NCI-H2081 (cell line): ENCODE measurements around the gene GLS2.
A peak's percentile ranks its signal among the peaks of the same experiment; 100 is the strongest.

Experiments
- DNase-seq, 2 experiments: peaks; one replicate each; lab custom pipeline; 2025; lab: John Stamatoyannopoulos, UW

GLS2 gene

DNA sequence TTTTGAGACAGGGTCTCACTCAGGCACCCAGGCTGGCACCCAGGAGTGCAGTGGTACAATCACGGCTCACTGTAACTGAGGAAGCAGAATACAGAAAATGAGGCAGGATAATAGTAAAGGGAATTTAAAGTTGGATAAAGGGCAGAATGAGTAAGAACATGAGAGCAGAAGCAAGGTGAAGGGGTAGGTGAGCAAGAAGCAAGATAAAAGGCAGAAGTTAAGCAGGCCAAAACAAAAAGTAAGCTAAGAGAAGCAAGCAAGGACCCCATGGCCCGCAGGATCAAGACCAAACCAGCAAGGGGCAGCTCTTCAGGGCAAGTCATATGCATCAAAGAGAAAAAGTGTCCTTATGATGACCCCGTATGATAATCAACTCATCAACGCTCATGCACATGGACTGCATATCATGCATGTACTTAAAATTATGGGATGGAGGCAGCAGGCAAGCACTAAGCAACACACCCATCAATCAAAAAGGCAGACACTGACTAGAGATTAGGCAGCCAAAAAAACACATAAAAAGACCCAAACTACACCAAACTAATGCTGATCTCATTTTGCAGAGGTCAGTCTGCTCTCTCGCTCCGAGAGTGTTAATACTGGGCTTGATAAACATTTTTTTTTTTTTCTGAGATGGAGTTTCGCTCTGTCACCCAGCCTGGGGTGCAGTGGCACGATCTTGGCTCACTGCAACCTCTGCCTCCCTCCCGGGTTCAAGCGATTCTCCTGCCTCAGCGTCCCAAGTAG lies 50.4 kb downstream of the GLS2 start:
- DNase-seq: no peak

DNA sequence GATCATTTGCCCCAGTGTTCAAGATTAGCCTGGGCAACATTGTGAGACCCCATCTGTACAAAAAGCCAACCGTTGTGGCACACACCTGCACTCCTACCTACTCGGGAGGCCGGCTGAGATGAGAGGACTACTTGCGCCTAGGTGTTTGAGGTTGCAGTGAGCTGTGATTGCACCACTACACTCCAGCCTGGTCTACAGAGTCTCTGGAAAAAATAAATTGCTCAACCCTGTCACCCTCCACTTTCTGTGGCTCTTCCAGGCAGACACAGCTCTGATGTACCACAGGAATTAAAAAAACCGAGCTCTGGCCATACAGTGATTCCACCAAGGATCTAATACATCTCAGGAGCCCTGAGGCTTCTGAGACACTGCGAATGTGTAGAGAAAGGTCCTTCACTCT lies 53.1 kb downstream of the GLS2 start:
- DNase-seq: no peak

DNA sequence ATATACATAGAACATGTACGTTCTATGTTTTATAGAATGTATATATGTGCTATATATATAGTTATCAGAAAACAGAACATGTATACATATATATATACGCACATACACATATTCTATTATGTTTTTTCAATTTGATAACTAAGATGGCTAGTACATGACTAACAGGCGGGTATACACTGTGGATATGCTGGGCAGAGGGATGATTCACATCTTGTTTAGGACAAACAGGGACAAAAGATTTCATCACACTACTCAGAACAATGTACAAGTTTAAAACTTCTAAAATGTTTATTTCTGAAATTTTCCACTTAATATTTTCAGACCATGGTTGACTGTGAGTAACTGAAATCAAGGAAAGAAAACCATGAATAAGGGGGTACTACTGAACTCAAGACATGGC lies 56.1 kb downstream of the GLS2 start:
- DNase-seq: no peak

DNA sequence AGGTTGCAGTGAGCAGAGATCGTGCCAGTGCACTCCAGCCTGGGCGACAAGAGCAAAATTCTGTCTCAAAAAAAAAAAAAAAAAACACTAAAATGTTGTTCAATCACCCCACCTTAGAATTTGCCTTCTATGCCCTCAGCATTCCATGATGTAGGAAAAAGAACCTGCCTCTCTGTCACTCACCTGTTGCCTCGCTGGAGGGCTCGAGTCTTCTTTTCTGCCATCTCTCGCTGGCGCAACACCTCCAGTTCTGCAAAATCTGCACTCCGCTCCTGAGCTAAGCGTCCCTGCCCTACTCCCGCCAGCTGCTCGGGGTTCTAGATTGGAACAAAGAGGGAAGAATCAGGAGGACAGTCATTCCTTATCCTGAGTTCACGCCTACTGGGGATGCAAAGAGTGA lies 56.7 kb downstream of the GLS2 start:
- no peak for DNase-seq

DNA sequence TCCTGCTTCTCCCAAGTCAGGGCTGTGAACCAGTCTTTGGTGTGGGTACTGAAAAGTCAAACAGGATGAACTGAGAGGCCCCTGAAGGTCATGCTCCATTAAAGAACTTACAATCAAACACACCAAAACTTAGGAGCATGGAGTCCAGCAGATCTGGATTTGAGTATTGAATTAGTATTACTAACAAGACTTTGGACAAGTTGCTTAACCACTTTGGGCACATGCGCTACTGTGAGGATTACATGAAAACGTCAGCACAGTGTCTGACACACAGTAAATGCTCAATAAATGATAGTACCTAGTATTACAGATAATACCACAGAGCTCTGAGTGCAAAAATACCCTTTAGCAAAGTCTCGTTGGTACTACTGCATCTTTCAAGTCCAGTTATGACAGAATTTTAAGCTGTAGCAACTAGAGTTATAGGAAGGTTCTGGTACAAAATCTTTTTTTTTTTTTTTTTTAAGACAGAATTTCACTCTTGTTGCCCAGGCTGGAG lies 62.0 kb downstream of the GLS2 start:
- DNase-seq: no peak

DNA sequence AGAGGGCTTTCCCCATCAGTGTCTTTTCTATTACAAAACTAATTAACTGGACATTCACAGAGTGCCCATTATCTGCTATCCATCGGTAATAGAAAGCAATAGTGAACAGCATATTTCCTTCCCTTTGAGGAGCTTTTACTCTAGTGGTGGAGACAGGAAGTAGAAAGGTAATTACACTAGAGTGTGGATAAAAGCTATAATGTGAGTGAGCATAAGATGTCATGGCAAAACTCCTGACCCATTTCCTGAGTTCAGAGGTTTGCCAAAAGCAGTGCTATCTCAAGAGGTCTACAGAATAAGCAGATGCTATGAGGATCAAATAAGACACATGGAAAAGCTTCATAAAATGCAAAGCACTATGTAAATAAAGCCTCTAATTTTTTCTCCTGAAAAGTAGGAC lies 62.8 kb downstream of the GLS2 start:
- peak in 1 of 2 experiments; percentile 10 for DNase-seq
